Middle frontal gyrus (tissue), 1 donor: ENCODE measurements around the gene ZBTB9.
"Not testable (repeated sequence)": the region's sequence is repeated elsewhere in the genome, so short reads cannot be mapped to it uniquely, and the experiment has no call there.

Experiments used
- DNase-seq: peaks from one replicate; pipeline ENCODE4 v3.0.0-alpha.2; 2015; ENCODE audit warnings: low spot score; ENCODE audit errors: extremely low spot score

Gene ZBTB9

GRCh38 chr6:33459226-33459625 lies 4.8 kb downstream of the ZBTB9 start:
- no peak for DNase-seq

- no peak for DNase-seq
Observed at GRCh38 chr6:33466075-33466735, 11.8 kb downstream of the ZBTB9 start.

GRCh38 chr6:33467091-33467490 lies 12.7 kb downstream of the ZBTB9 start:
- no peak for DNase-seq

- no peak for DNase-seq
Observed at GRCh38 chr6:33469661-33470060, 15.3 kb downstream of the ZBTB9 start.

GRCh38 chr6:33477864-33478263 lies 23.5 kb downstream of the ZBTB9 start:
- DNase-seq, result no peak

GRCh38 chr6:33481192-33481591 lies 26.8 kb downstream of the ZBTB9 start:
- no peak for DNase-seq

GRCh38 chr6:33482620-33483019 lies 28.2 kb downstream of the ZBTB9 start:
- not testable (repeated sequence) for DNase-seq

- DNase-seq, result no peak
Observed at GRCh38 chr6:33483678-33484077, 29.3 kb downstream of the ZBTB9 start.

- not testable (repeated sequence) for DNase-seq
Observed at GRCh38 chr6:33484673-33485262, 30.4 kb downstream of the ZBTB9 start.

- not testable (repeated sequence) for DNase-seq
Observed at GRCh38 chr6:33485680-33486079, 31.3 kb downstream of the ZBTB9 start.

- DNase-seq, result no peak
Observed at GRCh38 chr6:33488339-33488738, 34.0 kb downstream of the ZBTB9 start.

GRCh38 chr6:33490198-33490597 lies 35.8 kb downstream of the ZBTB9 start:
- DNase-seq, result no peak

- no peak for DNase-seq
Observed at GRCh38 chr6:33490621-33491020, 36.2 kb downstream of the ZBTB9 start.

- no peak for DNase-seq
Observed at GRCh38 chr6:33492093-33492492, 37.7 kb downstream of the ZBTB9 start.

- no peak for DNase-seq
Observed at GRCh38 chr6:33497157-33497556, 42.8 kb downstream of the ZBTB9 start.

GRCh38 chr6:33502486-33502885 lies 48.1 kb downstream of the ZBTB9 start:
- DNase-seq, result no peak

- no peak for DNase-seq
Observed at GRCh38 chr6:33504486-33504885, 50.1 kb downstream of the ZBTB9 start.

- DNase-seq, result no peak
Observed at GRCh38 chr6:33505548-33506370, 51.4 kb downstream of the ZBTB9 start.
